Osteoblast (primary cell): ENCODE measurements around the gene SLC25A38. TPM values are rescaled to one million over a fixed set of nuclear protein-coding genes. Genes with fewer than 3 reads are reported as not detected.

Experiments
- DNase-seq: peaks from one replicate; pipeline ENCODE4 v3.0.0; 2011; ENCODE audit warnings: low spot score, mixed read lengths; ENCODE audit not compliant: insufficient read length; ENCODE audit errors: missing footprints
- H2AFZ ChIP-seq: 2 replicates; pipeline ENCODE4 v1.6.0; 2011; ENCODE audit warnings: mild to moderate bottlenecking, low read length
- H3K27ac ChIP-seq: 2 replicates; pipeline ENCODE4 v1.5.1; 2011; ENCODE audit warnings: mild to moderate bottlenecking, low read depth, low read length, moderate library complexity
- H3K27me3 ChIP-seq: 2 replicates; pipeline ENCODE4 v1.6.0; 2012; ENCODE audit warnings: mild to moderate bottlenecking, control low read depth, inconsistent platforms, low read length, moderate library complexity; ENCODE audit not compliant: insufficient read depth
- H3K36me3 ChIP-seq: 2 replicates; pipeline ENCODE4 v1.5.1; 2011; ENCODE audit warnings: mild to moderate bottlenecking, low read length, control low read depth, moderate library complexity; ENCODE audit not compliant: insufficient read depth
- H3K4me1 ChIP-seq: 2 replicates; pipeline ENCODE4 v1.5.1; 2011; ENCODE audit warnings: mild to moderate bottlenecking, low read length, control low read depth, moderate library complexity; ENCODE audit not compliant: insufficient read depth
- H3K4me2 ChIP-seq: 2 replicates; pipeline ENCODE4 v1.6.0; 2011; ENCODE audit warnings: mild to moderate bottlenecking, low read length; ENCODE audit not compliant: insufficient read depth
- H3K4me3 ChIP-seq: fragments of 200-600 bp; sonication (generic); 3 replicates; pipeline ENCODE4 v1.5.1; 2012; ENCODE audit warnings: mild to moderate bottlenecking, low read length, inconsistent platforms; ENCODE audit not compliant: insufficient read depth
- H3K79me2 ChIP-seq: 2 replicates; pipeline ENCODE4 v1.6.0; 2012; ENCODE audit warnings: mild to moderate bottlenecking, low read length, control low read depth, inconsistent platforms; ENCODE audit not compliant: insufficient read depth
- H3K9me3 ChIP-seq: 2 replicates; pipeline ENCODE4 v1.5.1; 2011; ENCODE audit warnings: low read depth, low read length, control low read depth
- H4K20me1 ChIP-seq: 2 replicates; pipeline ENCODE4 v1.6.0; 2012; ENCODE audit warnings: mild to moderate bottlenecking, low read length, control low read depth; ENCODE audit not compliant: insufficient read depth
- CTCF ChIP-seq: IDR thresholded peaks from 2 replicates; pipeline ENCODE4 v1.5.1; 2011; ENCODE audit warnings: mild to moderate bottlenecking, low read depth, low read length, moderate library complexity; ENCODE audit errors: extremely low read depth
- total RNA-seq: library from RNA; depleted of rRNA; stranded (reverse); fragments of >200 nt; gene quantifications from 2 replicates; pipeline ENCODE4 v1.2.3, GENCODE V29; 2012

SLC25A38 gene
- total RNA-seq, 1 donor, result 28.2 TPM

GRCh38 chr3:39372833-39373232 is 10.3 kb upstream of the SLC25A38 start:
- no peak for TF ChIP-seq CTCF
- no peak overlapping the region for H3K27ac ChIP-seq
- no peaks in the 10 kb centered on the region for H3K9me3 ChIP-seq
- no peaks in the 10 kb centered on the region for H3K4me1 ChIP-seq
- no peak overlapping the region for H3K4me3 ChIP-seq
- no peak overlapping the region for H2AFZ ChIP-seq
- DNase-seq, result no peak
- H3K36me3 ChIP-seq, result no peaks in the 10 kb centered on the region
- no peaks in the 10 kb centered on the region for H3K27me3 ChIP-seq
- no peaks in the 10 kb centered on the region for H3K79me2 ChIP-seq
- H3K4me2 ChIP-seq, result no peak overlapping the region
- H4K20me1 ChIP-seq, result no peaks in the 10 kb centered on the region

- Histone ChIP-seq H3K79me2 (no peaks in the 10 kb centered on the region), H3K4me2 (no peak overlapping the region), H2AFZ (no peak overlapping the region), H3K4me1 (no peaks in the 10 kb centered on the region), H3K27ac (no peak overlapping the region), H3K27me3 (no peaks in the 10 kb centered on the region), H3K4me3 (no peak overlapping the region), H3K36me3 (no peaks in the 10 kb centered on the region), H3K9me3 (no peaks in the 10 kb centered on the region), H4K20me1 (no peaks in the 10 kb centered on the region)
- no peak for DNase-seq
- no peak for TF ChIP-seq CTCF
Observed at GRCh38 chr3:39376959-39377634, 6.1 kb upstream of the SLC25A38 start.

- peaks cover 5% of the 10 kb centered on the region for H3K4me1 ChIP-seq
- peak; percentile 62 for TF ChIP-seq CTCF
- H4K20me1 ChIP-seq, result no peaks in the 10 kb centered on the region
- no peaks in the 10 kb centered on the region for H3K9me3 ChIP-seq
- no peaks in the 10 kb centered on the region for H3K27me3 ChIP-seq
- no peaks in the 10 kb centered on the region for H3K79me2 ChIP-seq
- H3K4me2 ChIP-seq, result no peak overlapping the region
- no peak overlapping the region for H2AFZ ChIP-seq
- H3K27ac ChIP-seq, result no peak overlapping the region
- H3K4me3 ChIP-seq, result no peak overlapping the region
- H3K36me3 ChIP-seq, result no peaks in the 10 kb centered on the region
- DNase-seq, result no peak
Observed at GRCh38 chr3:39378088-39378487, 5.1 kb upstream of the SLC25A38 start.

- DNase-seq, result no peak
- Histone ChIP-seq H3K36me3 (no peaks in the 10 kb centered on the region), H3K27ac (no peak overlapping the region), H3K79me2 (no peaks in the 10 kb centered on the region), H3K4me2 (no peak overlapping the region), H3K4me1 (peaks cover 5% of the 10 kb centered on the region), H4K20me1 (peaks cover 4% of the 10 kb centered on the region), H3K27me3 (no peaks in the 10 kb centered on the region), H3K4me3 (no peak overlapping the region), H2AFZ (no peak overlapping the region), H3K9me3 (no peaks in the 10 kb centered on the region)
- TF ChIP-seq CTCF, result no peak
Observed at GRCh38 chr3:39378957-39379777, 4.0 kb upstream of the SLC25A38 start.
